GM12878 (cell line): ENCODE results near the gene APOH. TPM values are rescaled to one million over a fixed set of nuclear protein-coding genes. Genes with fewer than 3 reads are reported as not detected.

Experiments
- BHLHE40 ChIP-seq, 2 experiments: fragments of 450-650 bp in 1 of 2; IDR thresholded peaks; 2 replicates each; pipeline ENCODE4 v1.6.1; 2011 to 2017; ENCODE audit warnings: low read depth in 2 of 2, borderline replicate concordance in 1 of 2, improper control_type of control experiment in 1 of 2, low read length in 1 of 2, mild to moderate bottlenecking in 1 of 2
- CREM ChIP-seq: IDR thresholded peaks from 2 replicates; pipeline ENCODE4 v1.6.1; 2014; ENCODE audit warnings: antibody characterized with exemption, low read depth
- E2F8 ChIP-seq: fragments of 450-650 bp; IDR thresholded peaks from 2 replicates; pipeline ENCODE4 v1.6.1; 2018; ENCODE audit warnings: mild to moderate bottlenecking, low read depth, moderate library complexity; ENCODE audit not compliant: partially characterized antibody
- ESRRA ChIP-seq: IDR thresholded peaks from 2 replicates; pipeline ENCODE4 v1.6.1; 2012; ENCODE audit warnings: mild to moderate bottlenecking, low read length, improper control_type of control experiment
- STAT1 ChIP-seq: fragments of 450-650 bp; conservative IDR thresholded peaks from 2 replicates; pipeline ENCODE4 v1.6.1; 2014; ENCODE audit warnings: antibody characterized with exemption, mild to moderate bottlenecking
- SUPT20H ChIP-seq: IDR thresholded peaks from 2 replicates; pipeline ENCODE4 v1.6.1; 2011; ENCODE audit warnings: low read depth, mild to moderate bottlenecking, low read length, moderate library complexity, borderline replicate concordance; ENCODE audit not compliant: control insufficient read depth
- USF2 ChIP-seq: IDR thresholded peaks from 2 replicates; pipeline ENCODE4 v1.6.1; 2011; ENCODE audit warnings: low read depth, low read length, improper control_type of control experiment, borderline replicate concordance
- YBX1 ChIP-seq: fragments of 450-650 bp; IDR thresholded peaks from 2 replicates; pipeline ENCODE4 v1.6.1; 2016; ENCODE audit warnings: antibody characterized with exemption
- ZNF274 ChIP-seq: IDR thresholded peaks from one replicate; pipeline ENCODE4 v1.8.0; 2011; ENCODE audit not compliant: insufficient read length, insufficient read depth
- polyA plus RNA-seq, 11 experiments: library from polyadenylated mRNA; depleted of rRNA in 4 of 11; unstranded in 6 of 11; stranded (reverse) in 5 of 11; fragments of >200 nt; fragmentation: Nextera tagmentation in 4 of 11; fragmentation: Illumina TruSeq in 1 of 11; extraction: Ambion mirVana in 4 of 11; extraction: Trizol in 1 of 11; gene quantifications; 1 replicate in 1 of 11; 2 replicates in 10 of 11; pipeline versions ENCODE4 v1.2.1 to v1.2.3, GENCODE V29; 2011 to 2016; ENCODE audit warnings: inconsistent platforms in 2 of 11, missing spikeins in 2 of 11, low read depth in 1 of 11
- total RNA-seq, 4 experiments: library from RNA; depleted of rRNA in 3 of 4; stranded (reverse); fragments of >200 nt in 3 of 4; fragmentation: Illumina TruSeq in 1 of 4; extraction: Trizol in 1 of 4; gene quantifications; 2 replicates each; pipeline versions ENCODE4 v1.2.1 to v1.2.3, GENCODE V29; 2013 to 2021
- TF ChIP-seq, protein P1 (sequence below): IDR thresholded peaks from 2 replicates; pipeline ENCODE4 v1.6.1; 2012; ENCODE audit warnings: mild to moderate bottlenecking, low read depth, low read length
- TF ChIP-seq, protein P2 (sequence below): fragments of 450-650 bp; IDR thresholded peaks from 2 replicates; pipeline ENCODE4 v1.6.1; 2017; ENCODE audit warnings: antibody characterized with exemption, mild to moderate bottlenecking, moderate library complexity
- TF ChIP-seq, protein P3 (sequence below): IDR thresholded peaks from 2 replicates; pipeline ENCODE4 v1.6.1; 2011; ENCODE audit warnings: low read depth, mild to moderate bottlenecking, low read length, moderate library complexity, borderline replicate concordance; ENCODE audit errors: extremely low read depth

Gene APOH
- total and polyA plus RNA-seq, 10 of the 15 experiments (the other 5 are each of a cell fraction or from before 2014, with no cell fraction given): 1.8 TPM; not detected in 9

DNA sequence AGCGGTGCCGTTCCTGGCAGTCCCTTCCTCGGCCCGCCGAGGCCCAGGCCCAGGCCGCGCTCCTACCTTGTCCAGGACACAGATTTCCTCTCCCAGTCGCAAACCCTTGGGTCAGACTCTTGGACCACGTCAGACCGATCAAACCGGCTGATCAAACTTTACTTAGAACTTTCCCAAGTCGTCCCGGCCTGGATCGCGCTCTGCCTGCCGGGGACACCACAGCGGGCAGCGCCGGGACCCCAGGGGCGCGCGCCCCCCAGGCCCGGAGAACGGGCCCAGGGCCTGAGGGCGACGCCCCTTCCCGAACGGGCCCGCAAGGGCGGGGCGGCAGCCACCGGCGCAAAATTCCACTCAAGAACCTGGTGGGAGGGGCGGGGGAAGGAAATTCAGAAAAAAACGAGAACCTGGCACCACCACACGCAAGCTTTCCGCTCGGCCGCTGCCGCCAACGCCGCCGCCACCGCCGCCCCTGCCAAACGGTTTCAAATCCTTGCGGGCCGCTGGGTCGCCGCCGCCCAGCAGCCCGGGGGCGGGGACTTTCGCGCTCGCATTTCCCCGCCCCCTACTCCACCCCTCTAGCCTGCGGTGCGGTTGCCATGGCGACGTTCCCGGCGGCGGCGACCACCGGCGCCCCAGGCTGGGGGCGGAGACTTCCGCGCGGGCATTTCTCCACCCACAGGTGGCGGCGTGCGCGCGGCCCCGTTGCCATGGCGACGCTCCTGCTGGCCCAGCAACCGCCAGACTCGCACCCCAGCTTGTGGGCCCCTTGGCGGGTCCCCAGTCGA, 37.4 kb downstream of the APOH start, which contains the start of gene CEP112 (continued):
- TF ChIP-seq, protein P1, sequence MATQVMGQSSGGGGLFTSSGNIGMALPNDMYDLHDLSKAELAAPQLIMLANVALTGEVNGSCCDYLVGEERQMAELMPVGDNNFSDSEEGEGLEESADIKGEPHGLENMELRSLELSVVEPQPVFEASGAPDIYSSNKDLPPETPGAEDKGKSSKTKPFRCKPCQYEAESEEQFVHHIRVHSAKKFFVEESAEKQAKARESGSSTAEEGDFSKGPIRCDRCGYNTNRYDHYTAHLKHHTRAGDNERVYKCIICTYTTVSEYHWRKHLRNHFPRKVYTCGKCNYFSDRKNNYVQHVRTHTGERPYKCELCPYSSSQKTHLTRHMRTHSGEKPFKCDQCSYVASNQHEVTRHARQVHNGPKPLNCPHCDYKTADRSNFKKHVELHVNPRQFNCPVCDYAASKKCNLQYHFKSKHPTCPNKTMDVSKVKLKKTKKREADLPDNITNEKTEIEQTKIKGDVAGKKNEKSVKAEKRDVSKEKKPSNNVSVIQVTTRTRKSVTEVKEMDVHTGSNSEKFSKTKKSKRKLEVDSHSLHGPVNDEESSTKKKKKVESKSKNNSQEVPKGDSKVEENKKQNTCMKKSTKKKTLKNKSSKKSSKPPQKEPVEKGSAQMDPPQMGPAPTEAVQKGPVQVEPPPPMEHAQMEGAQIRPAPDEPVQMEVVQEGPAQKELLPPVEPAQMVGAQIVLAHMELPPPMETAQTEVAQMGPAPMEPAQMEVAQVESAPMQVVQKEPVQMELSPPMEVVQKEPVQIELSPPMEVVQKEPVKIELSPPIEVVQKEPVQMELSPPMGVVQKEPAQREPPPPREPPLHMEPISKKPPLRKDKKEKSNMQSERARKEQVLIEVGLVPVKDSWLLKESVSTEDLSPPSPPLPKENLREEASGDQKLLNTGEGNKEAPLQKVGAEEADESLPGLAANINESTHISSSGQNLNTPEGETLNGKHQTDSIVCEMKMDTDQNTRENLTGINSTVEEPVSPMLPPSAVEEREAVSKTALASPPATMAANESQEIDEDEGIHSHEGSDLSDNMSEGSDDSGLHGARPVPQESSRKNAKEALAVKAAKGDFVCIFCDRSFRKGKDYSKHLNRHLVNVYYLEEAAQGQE: no peak
- TF ChIP-seq YBX1 (no peak), BHLHE40 (IDR thresholded peaks at IDR 0.05; ENCODE audit: borderline replicate concordance in 1 of 2, low read depth in 2 of 2, low read length in 1 of 2) (peak in 1 of 2 experiments; percentile 74; a peak in 2 of 4 replicates), ZNF274 (no peak), SUPT20H (no peak), ESRRA (no peak), USF2 (no peak), CREM (no peak), E2F8 (no peak), STAT1 (no peak)
- TF ChIP-seq, protein P2, sequence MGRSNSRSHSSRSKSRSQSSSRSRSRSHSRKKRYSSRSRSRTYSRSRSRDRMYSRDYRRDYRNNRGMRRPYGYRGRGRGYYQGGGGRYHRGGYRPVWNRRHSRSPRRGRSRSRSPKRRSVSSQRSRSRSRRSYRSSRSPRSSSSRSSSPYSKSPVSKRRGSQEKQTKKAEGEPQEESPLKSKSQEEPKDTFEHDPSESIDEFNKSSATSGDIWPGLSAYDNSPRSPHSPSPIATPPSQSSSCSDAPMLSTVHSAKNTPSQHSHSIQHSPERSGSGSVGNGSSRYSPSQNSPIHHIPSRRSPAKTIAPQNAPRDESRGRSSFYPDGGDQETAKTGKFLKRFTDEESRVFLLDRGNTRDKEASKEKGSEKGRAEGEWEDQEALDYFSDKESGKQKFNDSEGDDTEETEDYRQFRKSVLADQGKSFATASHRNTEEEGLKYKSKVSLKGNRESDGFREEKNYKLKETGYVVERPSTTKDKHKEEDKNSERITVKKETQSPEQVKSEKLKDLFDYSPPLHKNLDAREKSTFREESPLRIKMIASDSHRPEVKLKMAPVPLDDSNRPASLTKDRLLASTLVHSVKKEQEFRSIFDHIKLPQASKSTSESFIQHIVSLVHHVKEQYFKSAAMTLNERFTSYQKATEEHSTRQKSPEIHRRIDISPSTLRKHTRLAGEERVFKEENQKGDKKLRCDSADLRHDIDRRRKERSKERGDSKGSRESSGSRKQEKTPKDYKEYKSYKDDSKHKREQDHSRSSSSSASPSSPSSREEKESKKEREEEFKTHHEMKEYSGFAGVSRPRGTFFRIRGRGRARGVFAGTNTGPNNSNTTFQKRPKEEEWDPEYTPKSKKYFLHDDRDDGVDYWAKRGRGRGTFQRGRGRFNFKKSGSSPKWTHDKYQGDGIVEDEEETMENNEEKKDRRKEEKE: no peak
- TF ChIP-seq, protein P3, sequence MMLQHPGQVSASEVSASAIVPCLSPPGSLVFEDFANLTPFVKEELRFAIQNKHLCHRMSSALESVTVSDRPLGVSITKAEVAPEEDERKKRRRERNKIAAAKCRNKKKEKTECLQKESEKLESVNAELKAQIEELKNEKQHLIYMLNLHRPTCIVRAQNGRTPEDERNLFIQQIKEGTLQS: no peak
